ENCODE results near the gene FHIT. TPM values are rescaled to one million over a fixed set of nuclear protein-coding genes. Genes with fewer than 3 reads are reported as not detected.

The FHIT gene
- total RNA-seq, 1 experiment from 2014 or later = 9.8 TPM

DNA sequence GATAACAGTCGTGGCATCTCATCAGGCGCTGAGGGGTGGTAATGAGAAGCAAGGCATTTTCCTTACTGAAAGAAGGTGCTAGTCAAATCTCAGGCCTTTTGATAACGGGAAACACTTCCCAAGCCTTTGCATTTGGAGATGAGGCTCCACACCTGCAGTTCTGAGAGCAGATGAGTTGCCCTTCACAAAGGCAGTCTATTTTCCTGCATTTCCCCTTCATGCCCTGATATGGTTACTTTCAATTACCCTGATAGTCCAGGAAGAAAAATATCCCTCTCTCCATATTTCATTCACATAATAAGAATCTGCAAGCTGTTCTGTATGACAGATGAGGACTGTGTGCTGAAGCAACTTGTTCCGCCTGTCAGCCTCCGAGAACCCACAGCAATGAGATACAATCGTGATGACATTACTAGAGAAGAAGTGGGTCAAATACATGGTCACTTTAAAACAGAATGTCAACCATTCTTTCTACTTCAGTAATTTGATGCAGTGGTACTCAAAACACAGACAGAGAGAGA is 25.0 kb downstream of the FHIT start:
- POLR2A ChIA-PET (ENCODE audit: unreplicated experiment) = no interaction called here
- TF ChIP-seq EZH2 (IDR thresholded peaks at IDR 0.05; ENCODE audit: low read depth) = no peak
- TF ChIP-seq, protein P1, sequence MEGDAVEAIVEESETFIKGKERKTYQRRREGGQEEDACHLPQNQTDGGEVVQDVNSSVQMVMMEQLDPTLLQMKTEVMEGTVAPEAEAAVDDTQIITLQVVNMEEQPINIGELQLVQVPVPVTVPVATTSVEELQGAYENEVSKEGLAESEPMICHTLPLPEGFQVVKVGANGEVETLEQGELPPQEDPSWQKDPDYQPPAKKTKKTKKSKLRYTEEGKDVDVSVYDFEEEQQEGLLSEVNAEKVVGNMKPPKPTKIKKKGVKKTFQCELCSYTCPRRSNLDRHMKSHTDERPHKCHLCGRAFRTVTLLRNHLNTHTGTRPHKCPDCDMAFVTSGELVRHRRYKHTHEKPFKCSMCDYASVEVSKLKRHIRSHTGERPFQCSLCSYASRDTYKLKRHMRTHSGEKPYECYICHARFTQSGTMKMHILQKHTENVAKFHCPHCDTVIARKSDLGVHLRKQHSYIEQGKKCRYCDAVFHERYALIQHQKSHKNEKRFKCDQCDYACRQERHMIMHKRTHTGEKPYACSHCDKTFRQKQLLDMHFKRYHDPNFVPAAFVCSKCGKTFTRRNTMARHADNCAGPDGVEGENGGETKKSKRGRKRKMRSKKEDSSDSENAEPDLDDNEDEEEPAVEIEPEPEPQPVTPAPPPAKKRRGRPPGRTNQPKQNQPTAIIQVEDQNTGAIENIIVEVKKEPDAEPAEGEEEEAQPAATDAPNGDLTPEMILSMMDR (conservative IDR thresholded peaks at IDR 0.05) = no peak

DNA sequence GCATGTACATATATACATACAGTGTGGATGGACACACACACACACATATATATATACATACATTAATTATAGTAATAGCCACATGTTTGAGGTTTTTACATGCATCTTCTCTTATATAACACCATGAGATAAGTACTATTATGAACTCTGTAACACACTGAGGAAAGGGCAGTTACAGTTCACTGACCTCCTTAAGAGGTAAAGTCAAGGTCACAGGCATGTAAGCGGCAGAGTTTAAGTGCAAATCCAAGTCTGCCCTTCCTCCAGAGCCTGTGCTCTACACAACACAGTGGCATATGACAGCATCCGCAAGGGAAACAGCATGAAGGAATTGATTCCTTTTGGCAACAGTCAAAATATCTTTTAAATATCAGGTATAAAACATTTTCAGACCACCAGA is 26.4 kb downstream of the FHIT start:
- TF ChIP-seq, protein P1 (conservative IDR thresholded peaks at IDR 0.05) = no peak
- TF ChIP-seq EZH2 (IDR thresholded peaks at IDR 0.05; ENCODE audit: low read depth) = no peak
- intact Hi-C loops (cut with micrococcal nuclease; ENCODE audit: unreplicated experiment) = no loop called here
- H3K4me2 ChIP-seq = no peak overlapping the region
- no peaks in the 10 kb centered on the region for H3K36me3 ChIP-seq (ENCODE audit: low read depth)
- no peaks in the 10 kb centered on the region for H3K4me1 ChIP-seq (replicated peaks; ENCODE audit: insufficient read depth)
- ChIA-PET POLR2A (ENCODE audit: unreplicated experiment) (interaction anchor here (0.5 kb wide), 1 partner anchor 119 kb away, joined by 8 read pairs; no protein-coding TSS in a partner anchor), CTCF (no interaction called here)
- no peaks in the 10 kb centered on the region for H4K20me1 ChIP-seq (ENCODE audit: insufficient read depth)
- H3K9me3 ChIP-seq (ENCODE audit: insufficient read depth, low read depth) = no peaks in the 10 kb centered on the region
- DNase-seq = no peak
- no peak overlapping the region for H2AFZ ChIP-seq
- H3K27ac ChIP-seq = no peak overlapping the region
- H3K27me3 ChIP-seq (ENCODE audit: insufficient read depth, low read depth) = no peaks in the 10 kb centered on the region
- no TSS peak for BruUV-seq (replicated peaks)
- no peaks in the 10 kb centered on the region for H3K9me2 ChIP-seq (ENCODE audit: insufficient read depth)
- H3K79me2 ChIP-seq (ENCODE audit: low read depth) = no peaks in the 10 kb centered on the region
- no peak overlapping the region for H3K4me3 ChIP-seq
- H3F3A ChIP-seq (ENCODE audit: insufficient read depth, low read depth) = no peaks in the 10 kb centered on the region

More for the DNA sequence above, 25.0 kb downstream of the FHIT start:
- no peak overlapping the region for H3K4me2 ChIP-seq
- H4K20me1 ChIP-seq (ENCODE audit: insufficient read depth) = no peaks in the 10 kb centered on the region
- H2AFZ ChIP-seq = no peak overlapping the region
- no peaks in the 10 kb centered on the region for H3K27me3 ChIP-seq (ENCODE audit: insufficient read depth, low read depth)
- CTCF ChIA-PET = no interaction called here
- H3F3A ChIP-seq (ENCODE audit: insufficient read depth, low read depth) = no peaks in the 10 kb centered on the region
- H3K9me2 ChIP-seq (ENCODE audit: insufficient read depth) = no peaks in the 10 kb centered on the region
- BruUV-seq (replicated peaks) = no TSS peak
- H3K36me3 ChIP-seq (ENCODE audit: low read depth) = no peaks in the 10 kb centered on the region
- no peak overlapping the region for H3K27ac ChIP-seq
- no peak for DNase-seq
- H3K79me2 ChIP-seq (ENCODE audit: low read depth) = no peaks in the 10 kb centered on the region
- H3K9me3 ChIP-seq (ENCODE audit: insufficient read depth, low read depth) = no peaks in the 10 kb centered on the region
- H3K4me1 ChIP-seq (replicated peaks; ENCODE audit: insufficient read depth) = no peaks in the 10 kb centered on the region
- H3K4me3 ChIP-seq = no peak overlapping the region
- intact Hi-C loops (cut with micrococcal nuclease; ENCODE audit: unreplicated experiment) = no loop called here

DNA sequence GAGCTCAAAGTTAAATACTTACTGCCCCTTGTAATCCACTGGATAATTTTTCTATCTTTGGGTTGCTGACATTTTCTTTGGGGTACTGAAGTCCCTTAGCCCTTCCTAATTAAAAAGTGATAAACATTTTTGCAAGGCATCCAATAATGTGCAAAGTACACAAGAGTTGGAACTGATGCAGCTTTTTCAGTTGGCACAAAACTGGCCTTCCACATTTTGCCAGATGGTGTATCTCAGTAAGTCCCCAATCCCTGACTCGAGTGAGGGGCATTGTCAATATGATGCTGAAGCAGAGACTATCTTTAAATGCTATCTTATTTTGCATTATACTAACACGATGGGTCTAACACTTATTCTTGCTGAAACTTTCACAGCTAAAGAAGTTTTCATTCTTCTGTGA is 27.8 kb downstream of the FHIT start:
- no peaks in the 10 kb centered on the region for H3K9me3 ChIP-seq (ENCODE audit: insufficient read depth, low read depth)
- no peaks in the 10 kb centered on the region for H3K4me1 ChIP-seq (replicated peaks; ENCODE audit: insufficient read depth)
- H3K79me2 ChIP-seq (ENCODE audit: low read depth) = no peaks in the 10 kb centered on the region
- intact Hi-C loops (cut with micrococcal nuclease; ENCODE audit: unreplicated experiment) = no loop called here
- H4K20me1 ChIP-seq (ENCODE audit: insufficient read depth) = no peaks in the 10 kb centered on the region
- H3K27ac ChIP-seq = no peak overlapping the region
- H3K27me3 ChIP-seq (ENCODE audit: insufficient read depth, low read depth) = no peaks in the 10 kb centered on the region
- no peak overlapping the region for H3K4me3 ChIP-seq
- H3K9me2 ChIP-seq (ENCODE audit: insufficient read depth) = no peaks in the 10 kb centered on the region
- H3K36me3 ChIP-seq (ENCODE audit: low read depth) = no peaks in the 10 kb centered on the region
- H2AFZ ChIP-seq = no peak overlapping the region
- TF ChIP-seq, protein P1 (conservative IDR thresholded peaks at IDR 0.05) = no peak
- no peak for TF ChIP-seq EZH2 (IDR thresholded peaks at IDR 0.05; ENCODE audit: low read depth)
- CTCF ChIA-PET = no interaction called here
- no peaks in the 10 kb centered on the region for H3F3A ChIP-seq (ENCODE audit: insufficient read depth, low read depth)
- DNase-seq = no peak
- no TSS peak for BruUV-seq (replicated peaks)
- POLR2A ChIA-PET (ENCODE audit: unreplicated experiment) = no interaction called here
- no peak overlapping the region for H3K4me2 ChIP-seq

Measured in PC-9 (cell line).